Measurements from ENCODE around the gene EIF3C.
"Not testable (repeated sequence)": the region's sequence is repeated elsewhere in the genome, so short reads cannot be mapped to it uniquely, and the experiment has no call there.

- not testable (repeated sequence) for TF ChIP-seq CTCF (IDR thresholded peaks at IDR 0.05; ENCODE audit: insufficient read depth, low read depth, low read length); EZH2 (IDR thresholded peaks at IDR 0.05; ENCODE audit: insufficient read depth, low read length)
These were observed 30.0 kb downstream of the EIF3C start for GRCh38 chr16:28741295-28741694.
